SH-SY5Y (cell line): ENCODE results near the gene ACBD6.

Source experiments
- GATA2 ChIP-seq: IDR thresholded peaks from 2 replicates; pipeline ENCODE4 v1.6.1; 2011; ENCODE audit warnings: mild to moderate bottlenecking, low read depth, low read length
- GATA3 ChIP-seq: IDR thresholded peaks from 2 replicates; pipeline ENCODE4 v1.6.1; 2011; ENCODE audit warnings: low read depth, mild to moderate bottlenecking, low read length, moderate library complexity

DNA sequence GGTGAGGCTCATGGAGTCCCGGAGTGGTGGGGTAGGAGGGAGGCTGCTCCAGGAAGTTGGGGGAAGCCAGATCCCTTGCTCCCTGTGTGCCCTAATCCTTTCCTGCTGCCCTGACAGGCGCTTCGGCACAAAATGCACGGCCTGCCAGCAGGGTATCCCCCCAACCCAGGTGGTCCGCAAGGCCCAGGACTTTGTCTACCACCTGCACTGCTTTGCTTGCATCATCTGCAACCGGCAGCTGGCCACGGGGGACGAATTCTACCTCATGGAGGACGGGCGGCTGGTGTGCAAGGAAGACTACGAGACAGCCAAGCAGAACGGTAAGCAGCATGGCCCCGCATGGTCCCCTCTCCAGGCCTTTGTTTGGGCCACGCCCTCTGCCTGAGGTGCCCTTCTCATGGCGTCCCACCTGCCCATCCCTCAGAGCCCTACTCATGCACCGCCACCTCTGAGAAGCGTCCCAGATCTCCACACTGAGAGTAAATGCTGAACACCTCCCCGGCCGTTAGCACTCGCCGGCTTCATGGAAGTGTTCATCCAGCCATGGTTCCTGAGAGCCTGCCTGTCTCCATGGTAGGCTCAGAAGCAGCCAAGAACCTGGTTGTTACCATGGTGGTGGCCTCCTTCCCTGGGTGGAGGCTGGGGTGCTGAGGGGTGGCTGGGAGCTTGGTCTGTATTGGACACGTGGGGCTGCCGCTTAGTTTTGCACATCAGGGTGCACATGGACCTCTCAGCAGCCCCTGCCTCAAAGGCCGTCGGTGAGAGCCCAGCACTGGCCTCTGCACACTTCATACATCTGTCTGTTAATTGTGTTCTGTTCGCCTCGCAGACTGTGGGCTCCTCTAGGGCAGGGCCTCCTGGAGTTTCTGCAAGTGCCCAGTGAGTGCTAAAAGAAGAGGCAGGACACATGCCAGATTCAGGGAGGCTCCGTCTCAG, 235.8 kb downstream of the ACBD6 start:
- TF ChIP-seq GATA2 = no peak
- no peak for TF ChIP-seq GATA3
